Measurements from ENCODE around the gene SENP2. TPM values are rescaled to one million over a fixed set of nuclear protein-coding genes. Genes with fewer than 3 reads are reported as not detected.
"Not testable (repeated sequence)": the region's sequence is repeated elsewhere in the genome, so short reads cannot be mapped to it uniquely, and the experiment has no call there.

The SENP2 gene
- total RNA-seq, 1 donor from 2014 or later: 36.7 TPM

DNA sequence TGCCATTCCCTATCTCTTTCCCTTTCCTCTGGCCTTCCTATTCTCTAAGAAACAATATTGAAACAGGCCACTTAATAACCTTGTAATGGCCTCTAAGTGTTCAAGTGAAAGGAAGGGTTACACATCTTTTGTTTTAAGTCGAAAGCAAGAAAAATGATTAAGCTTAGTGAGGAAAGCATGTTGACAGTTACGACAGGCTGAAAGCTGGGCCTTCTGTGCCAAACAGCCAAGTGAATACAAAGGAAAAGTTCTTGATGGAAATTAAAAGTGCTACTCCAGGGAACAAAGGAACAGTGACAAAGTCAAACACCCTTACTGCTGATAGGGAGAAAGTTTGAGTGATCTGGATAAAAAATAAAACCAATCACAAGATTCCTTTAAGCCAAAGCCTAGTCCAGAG, 54.2 kb downstream of the SENP2 start:
- intact Hi-C loops (cut with DNase I): no loop called here
- no peak for DNase-seq (ENCODE audit: low spot score)

DNA sequence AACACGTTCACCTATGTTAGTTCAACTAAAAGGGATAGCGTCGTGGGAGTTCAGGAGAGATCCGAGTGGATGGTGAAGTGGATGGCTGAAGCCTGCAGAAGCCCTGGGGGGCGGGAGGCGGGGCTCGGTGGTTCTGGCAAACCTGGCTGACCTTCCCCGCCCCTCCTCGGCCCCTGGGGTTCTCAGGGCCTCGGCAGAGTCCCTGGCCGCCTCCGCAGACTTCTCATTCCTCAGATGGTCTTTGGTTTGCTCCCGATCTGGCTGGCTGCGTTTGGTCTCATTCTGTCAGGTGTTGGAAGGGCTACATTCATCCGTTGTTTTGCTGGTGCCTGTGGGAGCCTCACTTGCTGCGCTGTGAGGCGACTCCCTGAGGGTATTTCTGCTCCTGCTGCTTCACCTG, 59.1 kb downstream of the SENP2 start:
- DNase-seq (ENCODE audit: low spot score); intact Hi-C loops (cut with DNase I): not testable (repeated sequence)

DNA sequence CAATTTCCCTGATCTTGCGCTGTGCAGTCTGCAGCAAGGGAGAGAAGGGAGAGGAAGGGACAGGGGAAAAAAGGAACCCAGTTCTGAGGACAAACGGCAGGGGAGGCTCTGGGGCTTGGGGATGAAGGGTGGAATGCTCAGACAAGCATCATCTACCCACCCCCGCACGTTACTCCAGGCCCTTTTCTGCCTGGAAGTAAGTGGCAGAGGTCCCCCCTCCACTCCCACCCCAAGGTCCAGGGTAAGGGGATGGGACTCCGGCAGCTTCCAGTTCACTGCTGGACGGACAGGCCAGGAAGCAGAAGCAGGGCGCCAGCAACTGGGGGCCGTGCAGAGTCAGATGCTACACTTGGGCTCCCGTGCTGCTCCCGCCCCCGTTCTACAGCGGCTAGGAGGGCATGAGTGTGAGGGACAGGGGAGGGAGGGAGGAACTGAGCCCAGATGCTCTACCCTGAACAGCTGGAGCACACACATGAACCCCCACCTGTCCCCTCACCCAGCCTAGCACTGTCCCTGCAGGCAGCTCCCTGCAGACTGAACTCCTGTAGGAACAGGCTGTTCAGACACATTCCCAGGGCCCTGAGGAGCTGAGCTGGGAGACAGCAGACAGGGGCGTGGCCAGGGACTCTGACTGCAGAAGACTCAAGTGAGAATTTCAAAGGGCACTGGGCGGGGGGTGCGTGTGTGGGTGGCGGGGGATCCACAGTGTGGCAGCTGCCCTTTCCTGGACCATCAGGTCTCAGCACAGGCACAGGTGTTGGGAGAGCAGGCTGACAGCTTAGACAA, 59.7 kb downstream of the SENP2 start:
- intact Hi-C loops (cut with DNase I): no loop called here
- DNase-seq (ENCODE audit: low spot score): no peak

DNA sequence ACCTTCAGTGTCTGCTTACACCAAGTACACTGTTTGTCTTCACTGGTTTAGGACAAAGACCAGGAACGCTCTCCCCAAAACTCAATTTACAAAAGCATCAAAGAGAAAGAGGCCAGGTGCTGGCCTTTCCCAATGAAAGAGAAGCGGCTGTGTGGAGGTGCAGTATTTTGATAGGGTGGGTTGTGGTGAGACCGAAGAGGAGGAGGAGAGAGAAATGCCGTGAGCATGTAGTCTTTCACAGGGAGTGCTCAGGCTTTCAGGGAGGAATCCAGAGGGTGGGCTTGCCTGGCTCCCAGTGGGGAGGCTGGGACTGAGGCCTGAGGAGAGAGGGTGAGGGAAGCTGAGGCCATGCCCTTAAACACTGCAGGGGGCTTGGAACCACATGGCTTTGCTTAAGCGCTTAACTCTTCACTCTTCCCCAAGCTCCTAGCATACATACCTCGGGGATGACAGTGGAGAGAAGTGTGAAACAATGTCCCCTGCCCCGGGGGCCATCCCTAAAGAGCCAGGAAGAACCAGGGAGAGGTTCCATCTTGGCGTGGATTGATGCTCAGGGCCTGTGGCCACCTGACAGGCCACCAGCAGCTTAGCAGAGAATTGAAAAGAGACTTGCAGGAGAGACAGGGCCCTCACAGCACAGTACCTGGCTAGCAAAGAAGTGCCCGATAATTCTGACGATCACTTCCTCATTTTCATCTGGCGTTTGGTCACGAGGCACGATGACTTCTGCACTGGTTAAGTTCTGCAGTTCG, 60.5 kb downstream of the SENP2 start:
- intact Hi-C loops (cut with DNase I): no loop called here

DNA sequence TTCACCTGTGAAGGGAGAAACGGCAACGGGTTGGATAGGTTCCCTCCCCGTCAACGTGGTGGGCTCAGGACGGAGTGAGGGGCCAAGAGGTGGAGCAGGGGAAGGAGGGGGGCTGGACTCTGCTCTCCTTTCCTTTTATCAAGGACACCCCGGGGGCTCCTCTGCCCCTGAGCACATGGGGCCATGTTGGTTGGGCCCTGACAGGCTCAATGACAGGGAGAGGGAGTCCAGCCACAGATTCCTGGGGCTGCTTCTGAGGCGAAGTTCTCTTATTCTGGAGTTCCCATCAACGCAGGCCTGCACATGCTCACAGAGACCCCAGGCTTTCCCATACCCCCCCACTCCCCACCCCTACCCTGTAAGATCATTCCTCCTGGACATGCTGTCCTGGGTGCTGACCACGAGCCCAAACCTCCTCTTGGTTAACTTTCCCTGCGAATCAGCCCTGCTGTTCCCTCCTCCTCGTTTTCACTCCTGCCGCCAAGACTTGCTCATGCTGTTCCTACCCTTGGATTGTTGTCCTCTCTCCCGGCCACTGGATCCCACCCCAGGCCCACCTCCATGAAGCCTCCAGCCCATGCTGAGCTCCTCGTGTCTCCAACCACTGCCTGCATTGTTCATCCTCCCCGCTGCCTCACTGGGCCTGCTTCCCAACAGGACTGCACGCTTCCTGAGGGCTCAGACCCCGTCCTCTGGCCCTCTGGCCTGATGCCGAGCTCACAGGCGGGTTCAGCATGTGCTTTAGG, 61.2 kb downstream of the SENP2 start:
- intact Hi-C loops (cut with DNase I): no loop called here
- DNase-seq (ENCODE audit: low spot score): no peak

More for the DNA sequence above, 60.5 kb downstream of the SENP2 start:
- no peak for DNase-seq (ENCODE audit: low spot score)

GRCh38 chr3:185647880-185648210, 61.8 kb downstream of the SENP2 start:
- intact Hi-C loops (cut with DNase I): no loop called here
- no peak for DNase-seq (ENCODE audit: low spot score)

- DNase-seq (ENCODE audit: low spot score): no peak
- intact Hi-C loops (cut with DNase I): no loop called here
Measured at GRCh38 chr3:185648396-185648795, 62.3 kb downstream of the SENP2 start.

GRCh38 chr3:185649414-185649813, 63.3 kb downstream of the SENP2 start:
- DNase-seq (ENCODE audit: low spot score): no peak
- intact Hi-C loops (cut with DNase I): no loop called here

DNA sequence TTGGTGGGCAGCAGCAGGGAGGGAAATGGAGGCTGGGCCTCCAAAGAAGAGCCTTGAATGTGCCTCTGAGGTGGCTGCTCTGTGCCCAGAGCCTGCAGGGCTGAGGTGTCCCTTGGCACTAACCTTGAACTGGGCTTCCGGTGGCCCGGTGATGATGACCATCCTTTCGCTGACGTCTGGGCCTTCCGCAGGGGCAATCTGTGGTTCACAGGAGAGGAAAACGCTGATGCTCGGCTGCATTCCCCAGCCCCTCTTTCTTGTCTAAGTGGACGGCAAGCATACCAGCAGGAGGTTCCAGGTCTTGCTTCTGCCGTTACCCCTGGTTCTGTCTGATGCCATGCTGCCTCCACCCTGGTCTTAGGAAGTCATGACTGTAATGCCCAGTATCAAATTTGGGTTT, 65.9 kb downstream of the SENP2 start:
- intact Hi-C loops (cut with DNase I): no loop called here
- DNase-seq (ENCODE audit: low spot score): no peak

DNA sequence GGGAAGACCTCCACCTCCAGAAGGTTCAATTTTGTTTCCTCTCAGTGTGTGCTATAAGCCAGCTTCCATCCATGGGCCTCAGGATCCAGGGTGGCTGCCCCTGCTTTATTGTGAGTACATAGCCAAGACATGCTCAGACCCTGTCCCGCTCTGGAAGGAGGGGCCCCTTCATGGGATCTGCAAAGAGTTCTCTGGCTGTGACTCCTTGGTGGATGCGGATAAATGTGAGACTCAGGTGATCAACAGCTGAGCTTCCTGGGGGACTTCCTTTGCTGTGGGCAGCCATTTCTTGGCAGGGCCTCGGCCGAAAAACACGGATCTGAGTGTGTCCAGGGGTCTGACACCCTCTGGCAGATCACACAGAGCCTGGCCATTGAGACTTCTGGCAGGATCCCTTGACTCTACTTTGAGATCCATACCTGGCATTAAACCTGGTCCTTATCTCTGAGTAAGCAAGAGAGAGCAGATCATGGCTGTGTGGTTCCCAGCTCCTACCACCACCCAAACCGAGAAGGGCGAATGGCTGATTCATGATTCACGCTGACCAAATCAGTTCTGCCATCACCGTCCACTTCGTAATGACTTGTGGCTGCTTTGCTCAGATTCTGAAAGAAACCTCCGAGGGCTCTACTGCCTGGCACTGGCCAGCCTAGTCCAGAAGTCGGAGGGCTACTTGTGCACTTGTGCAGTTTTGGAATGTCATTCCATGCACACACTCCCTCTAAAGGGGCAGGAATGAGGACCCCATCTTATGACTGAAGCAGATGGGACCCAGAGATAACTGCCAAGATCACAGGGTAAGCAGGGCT, 68.1 kb downstream of the SENP2 start:
- DNase-seq (ENCODE audit: low spot score): no peak

GRCh38 chr3:185654758-185655145, 68.7 kb downstream of the SENP2 start:
- intact Hi-C loops (cut with DNase I): no loop called here

More for the DNA sequence above, 68.1 kb downstream of the SENP2 start:
- intact Hi-C loops (cut with DNase I): no loop called here

GRCh38 chr3:185655426-185656320, 69.6 kb downstream of the SENP2 start:
- no peak for DNase-seq (ENCODE audit: low spot score)

More at GRCh38 chr3:185654758-185655145, 68.7 kb downstream of the SENP2 start:
- no peak for DNase-seq (ENCODE audit: low spot score)

GRCh38 chr3:185656321-185656840, 70.3 kb downstream of the SENP2 start:
- no peak for DNase-seq (ENCODE audit: low spot score)
- intact Hi-C loops (cut with DNase I): no loop called here

More at GRCh38 chr3:185655426-185656320, 69.6 kb downstream of the SENP2 start:
- intact Hi-C loops (cut with DNase I): no loop called here

DNA sequence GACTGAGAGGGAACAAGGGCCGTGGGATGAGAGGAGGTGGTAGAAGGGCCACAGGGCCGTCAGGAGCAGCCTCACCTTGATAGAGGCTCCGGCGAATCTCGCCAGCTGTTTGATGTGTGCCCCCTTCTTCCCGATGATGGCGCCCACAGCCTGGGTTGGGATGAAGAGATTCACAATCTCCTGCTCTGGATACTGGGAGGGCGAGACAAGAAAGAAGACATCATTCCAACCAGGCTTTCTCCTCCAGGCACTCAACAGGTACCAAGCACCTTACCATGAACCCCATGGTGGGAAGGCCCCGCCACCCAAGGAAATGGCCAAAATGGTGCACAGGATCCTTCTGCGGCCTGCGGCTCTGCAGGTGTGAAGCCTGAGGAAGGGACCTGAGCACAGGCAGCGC, 71.1 kb downstream of the SENP2 start:
- DNase-seq (ENCODE audit: low spot score): no peak
- intact Hi-C loops (cut with DNase I): no loop called here

GRCh38 chr3:185657691-185658503, 71.8 kb downstream of the SENP2 start:
- no peak for DNase-seq (ENCODE audit: low spot score)
- intact Hi-C loops (cut with DNase I): no loop called here

DNA sequence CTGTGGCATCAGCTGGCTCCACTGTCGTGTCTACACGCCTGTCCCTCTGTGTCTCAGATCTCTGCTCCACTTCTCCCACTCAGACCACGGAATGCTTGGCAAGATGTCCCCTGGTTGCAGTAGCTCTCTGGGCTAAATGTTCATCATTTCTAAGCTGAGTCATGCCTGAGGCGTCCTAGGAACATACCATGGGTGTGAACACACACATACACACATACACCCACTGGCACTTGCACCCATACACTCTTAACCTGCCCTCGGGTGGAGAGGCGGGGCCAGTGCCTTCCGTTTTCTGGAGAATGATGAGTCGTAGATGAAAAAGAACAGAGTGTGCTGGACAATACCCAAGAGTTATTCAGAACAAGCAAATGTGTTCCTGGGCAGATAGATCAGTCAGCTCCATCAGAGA, 72.4 kb downstream of the SENP2 start:
- intact Hi-C loops (cut with DNase I): no loop called here
- no peak for DNase-seq (ENCODE audit: low spot score)

DNA sequence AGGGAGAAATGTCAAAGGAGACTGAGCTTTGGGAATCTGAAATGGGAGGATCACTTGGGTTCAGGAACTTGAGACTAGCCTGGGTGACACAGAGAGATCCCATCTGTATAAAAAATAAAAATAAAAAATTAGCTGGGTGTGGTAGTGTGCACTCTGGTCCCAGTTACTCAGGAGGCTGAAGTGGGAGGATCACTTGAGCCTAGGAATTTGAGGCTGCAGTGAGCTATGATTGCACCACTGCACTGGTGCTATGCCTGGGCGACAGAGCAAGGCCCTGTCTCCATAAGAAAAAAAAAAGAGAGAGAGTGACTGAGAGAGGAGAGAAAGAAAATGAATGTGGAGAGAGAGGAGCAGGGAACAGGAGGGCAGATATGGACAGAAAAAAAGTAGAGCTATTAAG, 72.8 kb downstream of the SENP2 start:
- intact Hi-C loops (cut with DNase I): no loop called here
- no peak for DNase-seq (ENCODE audit: low spot score)
